ENCODE measurements around the gene ISCA2.
"Not testable (repeated sequence)": the region's sequence is repeated elsewhere in the genome, so short reads cannot be mapped to it uniquely, and the experiment has no call there.

The ISCA2 gene

DNA sequence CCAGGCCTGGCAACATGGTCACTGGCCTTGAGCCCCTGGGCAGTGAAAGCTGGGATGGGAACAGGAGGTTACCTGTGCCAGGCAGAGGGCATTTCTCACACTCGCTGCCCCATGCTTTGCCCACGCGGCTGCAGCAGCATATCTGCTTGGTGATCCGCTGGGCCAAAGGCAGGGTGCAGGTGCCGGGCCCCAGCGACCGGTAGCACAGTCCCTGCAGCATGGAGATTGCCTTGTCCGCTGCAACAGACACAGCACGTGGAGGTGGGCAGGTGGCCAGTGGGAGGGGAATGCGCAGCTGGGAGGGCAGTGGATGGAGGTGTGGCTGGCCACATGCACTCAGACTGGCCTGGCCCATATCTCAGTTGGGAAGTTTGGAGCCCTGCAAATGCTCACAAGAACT is 35.3 kb downstream of the ISCA2 start:
- no peak for DNase-seq (ENCODE audit: low spot score)
- in situ Hi-C loops (cut with MboI; ENCODE audit: low pct_unique_long_range_greater_than_20kb, low sequenced_read_pairs, unreplicated experiment) = no loop called here
- TF ChIP-seq, protein P1, sequence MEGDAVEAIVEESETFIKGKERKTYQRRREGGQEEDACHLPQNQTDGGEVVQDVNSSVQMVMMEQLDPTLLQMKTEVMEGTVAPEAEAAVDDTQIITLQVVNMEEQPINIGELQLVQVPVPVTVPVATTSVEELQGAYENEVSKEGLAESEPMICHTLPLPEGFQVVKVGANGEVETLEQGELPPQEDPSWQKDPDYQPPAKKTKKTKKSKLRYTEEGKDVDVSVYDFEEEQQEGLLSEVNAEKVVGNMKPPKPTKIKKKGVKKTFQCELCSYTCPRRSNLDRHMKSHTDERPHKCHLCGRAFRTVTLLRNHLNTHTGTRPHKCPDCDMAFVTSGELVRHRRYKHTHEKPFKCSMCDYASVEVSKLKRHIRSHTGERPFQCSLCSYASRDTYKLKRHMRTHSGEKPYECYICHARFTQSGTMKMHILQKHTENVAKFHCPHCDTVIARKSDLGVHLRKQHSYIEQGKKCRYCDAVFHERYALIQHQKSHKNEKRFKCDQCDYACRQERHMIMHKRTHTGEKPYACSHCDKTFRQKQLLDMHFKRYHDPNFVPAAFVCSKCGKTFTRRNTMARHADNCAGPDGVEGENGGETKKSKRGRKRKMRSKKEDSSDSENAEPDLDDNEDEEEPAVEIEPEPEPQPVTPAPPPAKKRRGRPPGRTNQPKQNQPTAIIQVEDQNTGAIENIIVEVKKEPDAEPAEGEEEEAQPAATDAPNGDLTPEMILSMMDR (IDR thresholded peaks at IDR 0.05; ENCODE audit: extremely low read depth, insufficient read depth, missing control alignments) = no peak

DNA sequence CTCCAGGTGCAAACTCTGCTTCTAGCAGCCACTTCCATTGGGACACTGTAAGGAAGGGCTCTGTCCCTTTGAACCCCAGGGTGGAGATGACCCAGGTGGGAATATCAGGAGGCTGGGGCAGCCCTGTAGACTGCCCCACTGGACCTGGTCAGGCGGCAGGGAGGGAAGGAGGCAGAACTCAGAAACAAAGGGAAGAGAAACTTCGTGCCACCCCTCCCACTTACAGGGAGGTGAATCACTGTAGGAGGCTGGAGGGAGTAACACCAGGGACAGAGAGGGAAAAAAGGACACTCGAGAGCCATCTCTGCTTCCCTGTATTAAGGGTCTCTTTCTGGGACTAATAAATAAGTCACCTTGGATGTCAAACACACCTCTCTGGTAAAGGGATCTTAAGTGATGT is 37.4 kb downstream of the ISCA2 start:
- in situ Hi-C loops (cut with MboI; ENCODE audit: low pct_unique_long_range_greater_than_20kb, low sequenced_read_pairs, unreplicated experiment) = no loop called here
- TF ChIP-seq, protein P1 (IDR thresholded peaks at IDR 0.05; ENCODE audit: extremely low read depth, insufficient read depth, missing control alignments) = no peak
- no peak for DNase-seq (ENCODE audit: low spot score)

DNA sequence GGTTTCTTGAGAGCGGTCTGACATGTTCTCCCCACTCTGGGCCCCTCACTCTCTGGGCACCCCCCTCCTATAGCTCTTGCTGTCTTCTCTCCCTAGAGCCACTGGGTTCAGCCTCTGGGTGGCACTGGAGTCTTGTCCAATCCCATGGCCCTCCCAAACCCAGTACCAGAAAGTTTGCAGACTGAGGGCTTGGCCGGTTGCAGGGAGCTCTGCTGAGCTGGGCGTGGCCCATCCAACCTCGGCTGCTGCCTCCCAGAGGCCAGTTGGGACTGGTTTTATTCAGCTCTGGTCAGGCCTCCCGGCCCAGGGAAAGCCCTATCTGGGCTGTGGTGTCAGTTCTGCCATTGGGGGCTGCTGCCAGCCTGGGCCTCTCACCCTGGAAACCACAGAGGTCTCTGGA is 37.9 kb downstream of the ISCA2 start:
- in situ Hi-C loops (cut with MboI; ENCODE audit: low pct_unique_long_range_greater_than_20kb, low sequenced_read_pairs, unreplicated experiment) = no loop called here
- no peak for DNase-seq (ENCODE audit: low spot score)
- TF ChIP-seq, protein P1 (IDR thresholded peaks at IDR 0.05; ENCODE audit: extremely low read depth, insufficient read depth, missing control alignments) = no peak

DNA sequence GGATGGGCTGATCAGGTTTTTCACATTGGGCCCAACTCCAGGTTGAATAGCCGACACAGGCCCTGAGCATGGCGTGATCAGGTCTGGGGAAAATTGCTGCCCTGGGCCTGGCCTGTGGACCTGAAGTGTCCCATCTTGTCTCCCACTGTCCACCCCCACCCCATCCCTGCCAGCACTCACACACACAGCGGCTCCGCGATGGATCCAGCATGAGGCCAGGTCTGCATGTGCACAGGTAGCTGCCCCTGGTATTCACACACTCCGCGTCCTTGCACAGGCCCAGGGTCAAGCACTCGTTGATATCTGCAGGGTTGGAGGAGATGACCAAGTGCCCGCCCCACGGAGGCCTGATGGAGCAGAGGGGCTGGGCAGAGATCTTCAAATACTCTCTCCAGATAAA is 38.7 kb downstream of the ISCA2 start:
- no peak for DNase-seq (ENCODE audit: low spot score)
- in situ Hi-C loops (cut with MboI; ENCODE audit: low pct_unique_long_range_greater_than_20kb, low sequenced_read_pairs, unreplicated experiment) = no loop called here
- TF ChIP-seq, protein P1 (IDR thresholded peaks at IDR 0.05; ENCODE audit: extremely low read depth, insufficient read depth, missing control alignments) = no peak

DNA sequence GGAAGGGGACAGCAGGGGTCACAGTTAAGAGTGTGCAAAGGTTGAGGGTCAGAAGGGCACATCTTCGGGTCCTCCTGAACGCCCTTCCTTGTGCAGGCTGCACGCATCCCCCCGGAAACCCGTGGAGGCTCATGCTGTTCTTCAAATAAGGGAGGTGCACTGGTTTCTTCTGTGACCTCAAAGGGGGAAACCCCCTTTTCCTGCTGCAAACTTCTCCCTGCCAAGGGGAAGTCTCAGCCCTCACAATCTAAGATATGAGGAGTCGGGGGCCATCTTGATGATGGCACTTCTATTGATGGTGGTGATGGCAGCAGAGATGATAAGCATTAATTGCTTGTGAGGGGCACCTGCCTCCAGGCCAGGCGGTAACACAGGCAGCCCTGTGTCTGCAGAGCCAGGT is 40.0 kb downstream of the ISCA2 start:
- in situ Hi-C loops (cut with MboI; ENCODE audit: low pct_unique_long_range_greater_than_20kb, low sequenced_read_pairs, unreplicated experiment) = no loop called here
- TF ChIP-seq, protein P1 (IDR thresholded peaks at IDR 0.05; ENCODE audit: extremely low read depth, insufficient read depth, missing control alignments) = no peak
- DNase-seq (ENCODE audit: low spot score) = no peak

DNA sequence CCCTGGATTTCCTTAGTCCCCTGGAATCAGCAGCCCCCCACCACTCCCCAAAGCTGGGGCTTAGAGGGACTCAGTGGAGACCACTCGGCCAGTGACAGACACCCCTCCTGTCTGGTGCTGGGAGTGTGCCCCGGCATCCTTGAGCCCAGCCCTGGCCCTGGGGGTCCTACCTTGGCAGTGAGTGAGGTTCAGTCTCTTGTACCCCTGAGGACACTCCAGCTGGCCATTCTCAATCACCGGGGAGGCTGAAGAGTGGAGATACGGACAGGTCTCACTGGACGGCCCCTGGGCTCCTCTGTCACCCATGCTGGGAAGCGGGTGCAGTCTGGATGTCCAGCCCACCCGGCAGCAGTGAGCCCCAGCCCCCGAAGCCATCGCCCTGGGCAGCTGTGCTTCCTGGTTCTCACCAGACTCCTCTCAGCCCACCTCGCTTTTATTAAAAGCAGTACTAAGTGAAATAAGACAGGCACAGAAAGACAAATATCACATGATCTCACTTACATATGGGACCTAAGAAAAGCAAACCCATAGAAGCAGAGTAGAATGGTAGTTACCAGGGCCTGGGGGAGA is 42.3 kb downstream of the ISCA2 start:
- no peak for DNase-seq (ENCODE audit: low spot score)
- TF ChIP-seq, protein P1 (IDR thresholded peaks at IDR 0.05; ENCODE audit: extremely low read depth, insufficient read depth, missing control alignments) = no peak
- in situ Hi-C loops (cut with MboI; ENCODE audit: low pct_unique_long_range_greater_than_20kb, low sequenced_read_pairs, unreplicated experiment) = no loop called here

DNA sequence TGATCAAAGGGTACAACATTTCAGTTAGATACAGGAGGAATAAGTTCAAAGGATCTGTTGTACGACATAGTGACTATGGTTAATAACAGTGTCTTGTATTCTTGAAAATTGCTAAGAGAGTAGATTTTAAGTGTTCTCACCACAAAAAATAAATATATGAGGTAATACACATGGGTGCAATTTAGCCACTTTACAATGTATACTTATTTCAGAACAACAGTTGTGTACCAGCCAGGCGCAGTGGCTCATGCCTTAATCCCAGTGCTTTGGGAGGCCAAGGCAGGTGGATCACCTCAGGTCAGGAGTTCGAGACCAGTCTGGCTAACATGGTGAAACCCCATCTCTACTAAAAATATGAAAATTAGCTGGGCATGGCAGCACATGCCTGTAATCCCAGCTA is 42.8 kb downstream of the ISCA2 start:
- DNase-seq (ENCODE audit: low spot score); in situ Hi-C loops (cut with MboI; ENCODE audit: low pct_unique_long_range_greater_than_20kb, low sequenced_read_pairs, unreplicated experiment): not testable (repeated sequence)
